Uterus (tissue), 2 donors: ENCODE measurements around the gene SIK2.

ENCODE experiments used
- POLR2A ChIP-seq, 2 donors: fragments of 450-650 bp; IDR thresholded peaks; one replicate each; pipeline ENCODE4 v1.6.1; 2016; ENCODE audit warnings: antibody characterized with exemption in 2 of 2, mild to moderate bottlenecking in 1 of 2, moderate library complexity in 1 of 2
- TF ChIP-seq, protein P1 (sequence below), 4 experiments: fragments of 200-600 bp in 2 of 4; fragments of 450-650 bp in 2 of 4; sonication (generic) in 2 of 4; IDR thresholded peaks; one replicate each; pipeline ENCODE4 v1.5.1; 2016 to 2019; ENCODE audit warnings: antibody characterized with exemption in 4 of 4, mild to moderate bottlenecking in 2 of 4, moderate library complexity in 1 of 4

DNA sequence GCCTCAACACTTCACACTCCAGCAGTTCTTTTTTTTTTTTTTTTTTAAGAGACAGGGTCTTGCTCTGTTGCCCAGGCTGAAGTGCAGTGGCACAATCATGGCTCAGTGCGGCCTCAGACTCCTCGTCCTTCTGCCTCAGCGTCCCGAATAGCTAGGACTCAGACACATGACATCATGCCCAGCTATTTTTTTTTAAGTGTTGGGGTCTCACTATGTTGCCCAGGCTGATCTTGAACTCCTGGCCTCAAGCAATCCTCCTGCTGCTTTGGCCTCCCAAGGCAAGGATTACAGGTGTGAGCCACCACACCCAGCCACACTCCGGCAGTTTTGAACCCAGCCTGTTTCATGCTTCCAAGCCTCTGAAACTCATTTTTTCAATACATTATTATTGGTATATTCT is 160.3 kb downstream of the SIK2 start:
- TF ChIP-seq, protein P1, sequence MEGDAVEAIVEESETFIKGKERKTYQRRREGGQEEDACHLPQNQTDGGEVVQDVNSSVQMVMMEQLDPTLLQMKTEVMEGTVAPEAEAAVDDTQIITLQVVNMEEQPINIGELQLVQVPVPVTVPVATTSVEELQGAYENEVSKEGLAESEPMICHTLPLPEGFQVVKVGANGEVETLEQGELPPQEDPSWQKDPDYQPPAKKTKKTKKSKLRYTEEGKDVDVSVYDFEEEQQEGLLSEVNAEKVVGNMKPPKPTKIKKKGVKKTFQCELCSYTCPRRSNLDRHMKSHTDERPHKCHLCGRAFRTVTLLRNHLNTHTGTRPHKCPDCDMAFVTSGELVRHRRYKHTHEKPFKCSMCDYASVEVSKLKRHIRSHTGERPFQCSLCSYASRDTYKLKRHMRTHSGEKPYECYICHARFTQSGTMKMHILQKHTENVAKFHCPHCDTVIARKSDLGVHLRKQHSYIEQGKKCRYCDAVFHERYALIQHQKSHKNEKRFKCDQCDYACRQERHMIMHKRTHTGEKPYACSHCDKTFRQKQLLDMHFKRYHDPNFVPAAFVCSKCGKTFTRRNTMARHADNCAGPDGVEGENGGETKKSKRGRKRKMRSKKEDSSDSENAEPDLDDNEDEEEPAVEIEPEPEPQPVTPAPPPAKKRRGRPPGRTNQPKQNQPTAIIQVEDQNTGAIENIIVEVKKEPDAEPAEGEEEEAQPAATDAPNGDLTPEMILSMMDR (IDR thresholded peaks at IDR 0.05): no peak
- TF ChIP-seq POLR2A (IDR thresholded peaks at IDR 0.05): no peak
